ENCODE measurements around the gene TMEM255B.
"Not testable (repeated sequence)": the region's sequence is repeated elsewhere in the genome, so short reads cannot be mapped to it uniquely, and the experiment has no call there.

- TF ChIP-seq CTCF, POLR2A, POLR2AphosphoS5, EP300 (IDR thresholded peaks at IDR 0.05): not testable (repeated sequence)
Observed at GRCh38 chr13:113826446-113826845, 67.4 kb downstream of the TMEM255B start.

Data from upper lobe of left lung (tissue), 4 donors.